Endothelial cell of umbilical vein (primary cell): ENCODE data around the gene ARHGAP15. TPM values are rescaled to one million over a fixed set of nuclear protein-coding genes. Genes with fewer than 3 reads are reported as not detected.

Source experiments
- BruUV-seq: library from RNA; stranded (reverse); fragments of 400-500 nt; replicated peaks from 2 replicates; lab custom pipeline; 2021; lab: Mats Ljungman, UMichigan
- CTCF ChIA-PET: fragments of 300-600, 350-600 bp; sonication (Branson Sonifier 250); formaldehyde crosslinking; loops from one replicate; lab custom pipeline; 2021; ENCODE audit warnings: antibody characterized with exemption, inconsistent platforms; lab: Charles Lee
- POLR2A ChIA-PET: fragments of 300-600, 350-600 bp; sonication (Branson Sonifier 250); formaldehyde crosslinking; loops from one replicate; lab custom pipeline; 2021; ENCODE audit warnings: antibody characterized with exemption, inconsistent platforms; lab: Charles Lee
- DNase-seq: peaks from one replicate; pipeline ENCODE4 v3.0.0-alpha.2; 2011; ENCODE audit warnings: low read depth, low spot score
- FAIRE-seq: peaks from 2 replicates; lab custom pipeline; 2011; peaks lifted over from hg19 to GRCh38; lab: Jason Lieb, UNC
- H2AFZ ChIP-seq: 2 replicates; pipeline ENCODE4 v1.6.0; 2012; ENCODE audit warnings: low read depth, low read length, control low read depth, inconsistent platforms
- H3K27ac ChIP-seq: 2 replicates; pipeline ENCODE4 v1.5.1; 2011; ENCODE audit warnings: low read depth, mild to moderate bottlenecking, control low read depth, low read length, moderate library complexity; ENCODE audit not compliant: insufficient read depth
- H3K27me3 ChIP-seq, 2 experiments: 2 replicates each; pipeline versions ENCODE4 v1.6.0 to v1.6.1; 2011; ENCODE audit warnings: low read length in 2 of 2, mixed read lengths in 1 of 2; ENCODE audit not compliant: control insufficient read depth in 2 of 2, insufficient read depth in 2 of 2
- H3K36me3 ChIP-seq, 2 experiments: 2 replicates in 1 of 2; 3 replicates in 1 of 2; pipeline ENCODE4 v1.5.1; 2011; ENCODE audit warnings: low read length in 2 of 2, mild to moderate bottlenecking in 1 of 2, moderate library complexity in 1 of 2; ENCODE audit not compliant: control insufficient read depth in 2 of 2, insufficient read depth in 2 of 2; ENCODE audit errors: extremely low read depth in 1 of 2
- H3K4me1 ChIP-seq: 3 replicates; pipeline ENCODE4 v1.5.1; 2011; ENCODE audit warnings: mild to moderate bottlenecking, low read length; ENCODE audit not compliant: control insufficient read depth, insufficient read depth; ENCODE audit errors: extremely low read depth
- H3K4me2 ChIP-seq: 2 replicates; pipeline ENCODE4 v1.6.1; 2011; ENCODE audit warnings: low read length, control low read depth, mixed read lengths; ENCODE audit not compliant: insufficient read depth
- H3K4me3 ChIP-seq, 3 experiments: fragments of 200-600 bp in 1 of 3; sonication (generic), shearing (Covaris generic) in 1 of 3; replicated peaks in 1 of 3; 2 replicates each; pipeline ENCODE4 v1.5.1; 2011 to 2016; ENCODE audit warnings: control low read depth in 3 of 3, low read length in 3 of 3, mild to moderate bottlenecking in 2 of 3, inconsistent platforms in 1 of 3, low read depth in 1 of 3, moderate library complexity in 1 of 3; ENCODE audit not compliant: insufficient read depth in 1 of 3
- H3K79me2 ChIP-seq: 2 replicates; pipeline ENCODE4 v1.6.0; 2012; ENCODE audit warnings: low read length, inconsistent platforms; ENCODE audit not compliant: control insufficient read depth, insufficient read depth
- H3K9ac ChIP-seq: replicated peaks from 2 replicates; pipeline ENCODE3; 2011; ENCODE audit warnings: low read length, control low read depth; ENCODE audit not compliant: insufficient read depth; ENCODE audit errors: extremely low read depth
- H3K9me1 ChIP-seq: replicated peaks from 3 replicates; pipeline ENCODE4 v1.6.0; 2011; ENCODE audit warnings: mild to moderate bottlenecking, low read length; ENCODE audit not compliant: control insufficient read depth, insufficient read depth; ENCODE audit errors: extremely low read depth
- H3K9me3 ChIP-seq: replicated peaks from 2 replicates; pipeline ENCODE4 v1.5.1; 2012; ENCODE audit warnings: low read length, inconsistent platforms; ENCODE audit not compliant: control insufficient read depth, insufficient read depth
- H4K20me1 ChIP-seq: replicated peaks from 2 replicates; pipeline ENCODE3; 2011; ENCODE audit warnings: mild to moderate bottlenecking, low read length; ENCODE audit not compliant: control insufficient read depth, insufficient read depth; ENCODE audit errors: extremely low read depth
- CTCF ChIP-seq, 2 donors: IDR thresholded peaks; 1 replicate in 1 of 2; 2 replicates in 1 of 2; pipeline ENCODE4 v1.5.1; 2011; ENCODE audit warnings: low read length in 2 of 2, mild to moderate bottlenecking in 2 of 2, moderate library complexity in 2 of 2, control low read depth in 1 of 2, inconsistent platforms in 1 of 2, low read depth in 1 of 2; ENCODE audit not compliant: insufficient read depth in 1 of 2; ENCODE audit errors: extremely low read depth in 1 of 2
- EZH2 ChIP-seq: IDR thresholded peaks from 2 replicates; pipeline ENCODE4 v1.6.1; 2012; ENCODE audit warnings: borderline replicate concordance, low read depth, mild to moderate bottlenecking, moderate library complexity, low read length, inconsistent platforms; ENCODE audit not compliant: severe bottlenecking
- FOS ChIP-seq: IDR thresholded peaks from 2 replicates; pipeline ENCODE4 v1.6.1; 2011; ENCODE audit warnings: mild to moderate bottlenecking, low read length, moderate library complexity, borderline replicate concordance; ENCODE audit not compliant: insufficient read depth
- GATA2 ChIP-seq: IDR thresholded peaks from 2 replicates; pipeline ENCODE4 v1.7.0; 2011; ENCODE audit warnings: low read depth, mild to moderate bottlenecking, moderate library complexity, mixed read lengths, low read length; ENCODE audit not compliant: insufficient read length, insufficient read depth
- JUN ChIP-seq: IDR thresholded peaks from 2 replicates; pipeline ENCODE4 v1.6.1; 2011; ENCODE audit warnings: borderline replicate concordance, low read depth; ENCODE audit not compliant: insufficient read length, insufficient read depth
- MAX ChIP-seq: IDR thresholded peaks from 2 replicates; pipeline ENCODE4 v1.6.1; 2011; ENCODE audit not compliant: insufficient read depth, insufficient read length
- MYC ChIP-seq: IDR thresholded peaks from one replicate; pipeline ENCODE4 v1.6.1; 2011; ENCODE audit warnings: mild to moderate bottlenecking, low read depth, low read length
- POLR2A ChIP-seq: IDR thresholded peaks from 2 replicates; pipeline ENCODE4 v1.6.1; 2012; ENCODE audit warnings: low read depth, mild to moderate bottlenecking, control low read depth, low read length
- POLR2AphosphoS5 ChIP-seq: IDR thresholded peaks from 2 replicates; pipeline ENCODE4 v1.6.1; 2012; ENCODE audit warnings: low read depth, mild to moderate bottlenecking, control low read depth, low read length, moderate library complexity; ENCODE audit not compliant: insufficient read depth
- dilution Hi-C: fragments of 300-500 bp; cut with MboI; formaldehyde crosslinking; loops from one replicate; pipeline ENCODE4 v1.15.0; 2019; ENCODE audit warnings: low sequenced_read_pairs; ENCODE audit not compliant: extremely low pct_ligation_motif_present
- intact Hi-C: fragments of 100-400 bp; cut with micrococcal nuclease; formaldehyde crosslinking; loops from one replicate; pipeline ENCODE4 v1.10.0; 2022
- polyA plus RNA-seq, 4 experiments: library from polyadenylated mRNA; depleted of rRNA in 3 of 4; stranded (reverse) in 3 of 4; unstranded in 1 of 4; fragments of >200 nt; gene quantifications; 2 replicates each; pipeline versions ENCODE4 v1.2.1 to v1.2.3, GENCODE V29; 2011 to 2012; ENCODE audit warnings: missing spikeins in 1 of 4
- total RNA-seq: library from RNA; stranded (reverse); gene quantifications from 2 replicates; pipeline ENCODE4 v1.2.3, GENCODE V29; 2021

ARHGAP15 gene
- total and polyA plus RNA-seq, 2 donors (not counting 3 experiments of a cell fraction or from before 2014, with no cell fraction given): not detected

DNA sequence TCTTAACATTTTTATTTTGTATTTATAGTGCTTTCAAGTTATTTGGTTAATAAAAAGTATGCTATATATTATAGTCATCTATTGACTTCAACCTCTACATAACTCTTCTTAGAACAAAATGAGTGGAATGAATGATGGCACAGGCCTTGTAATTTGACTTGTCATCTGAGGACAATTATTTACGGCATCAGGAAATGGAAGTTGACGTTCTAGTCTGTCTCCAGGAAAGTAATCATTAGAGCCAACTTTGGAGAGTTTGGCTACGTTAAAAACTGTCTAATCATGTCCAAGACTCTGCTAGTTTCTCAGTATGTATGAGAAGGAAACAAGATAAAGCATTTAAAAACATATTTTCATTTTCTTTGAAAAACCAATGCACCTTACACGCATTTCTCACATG, 353.6 kb downstream of the ARHGAP15 start:
- DNase-seq (peak; percentile 38), FAIRE-seq (no peak)
- ChIA-PET POLR2A (no interaction called here), CTCF (no interaction called here)
- H3K9ac ChIP-seq: no peak overlapping the region
- H2AFZ ChIP-seq: no peak overlapping the region
- dilution Hi-C loops: no loop called here
- H4K20me1 ChIP-seq: no peaks in the 10 kb centered on the region
- H3K4me1 ChIP-seq: no peaks in the 10 kb centered on the region
- no peaks in the 10 kb centered on the region for H3K36me3 ChIP-seq
- no peak overlapping the region for H3K27ac ChIP-seq
- no peaks in the 10 kb centered on the region for H3K79me2 ChIP-seq
- TF ChIP-seq POLR2A: no peak
- no peak for TF ChIP-seq CTCF (IDR thresholded peaks at IDR 0.05; ENCODE audit: extremely low read depth in 1 of 2, insufficient read depth in 1 of 2, low read depth in 1 of 2, low read length in 2 of 2)
- no peak for TF ChIP-seq MAX
- TF ChIP-seq JUN: no peak
- TF ChIP-seq EZH2: no peak
- no peak for TF ChIP-seq FOS
- TF ChIP-seq GATA2: no peak
- TF ChIP-seq POLR2AphosphoS5: no peak
- no peak for TF ChIP-seq MYC
- H3K4me3 ChIP-seq: no peak overlapping the region
- H3K9me1 ChIP-seq: no peaks in the 10 kb centered on the region
- H3K27me3 ChIP-seq: no peaks in the 10 kb centered on the region
- no peak overlapping the region for H3K4me2 ChIP-seq
- no peaks in the 10 kb centered on the region for H3K9me3 ChIP-seq
- intact Hi-C loops: loop anchor here (10.0 kb wide), 1 partner anchor 632 kb away; no protein-coding TSS in a partner anchor
- BruUV-seq: no TSS peak
